HG03196 (cell line): ENCODE results near the gene VPS52.
A peak's percentile ranks its signal among the peaks of the same experiment; 100 is the strongest.

Experiments
- ATAC-seq: cut with Tn5 transposase; IDR thresholded peaks from one replicate; pipeline ENCODE4 v1.9.1; 2021; ENCODE audit not compliant: unreplicated experiment

The VPS52 gene

DNA sequence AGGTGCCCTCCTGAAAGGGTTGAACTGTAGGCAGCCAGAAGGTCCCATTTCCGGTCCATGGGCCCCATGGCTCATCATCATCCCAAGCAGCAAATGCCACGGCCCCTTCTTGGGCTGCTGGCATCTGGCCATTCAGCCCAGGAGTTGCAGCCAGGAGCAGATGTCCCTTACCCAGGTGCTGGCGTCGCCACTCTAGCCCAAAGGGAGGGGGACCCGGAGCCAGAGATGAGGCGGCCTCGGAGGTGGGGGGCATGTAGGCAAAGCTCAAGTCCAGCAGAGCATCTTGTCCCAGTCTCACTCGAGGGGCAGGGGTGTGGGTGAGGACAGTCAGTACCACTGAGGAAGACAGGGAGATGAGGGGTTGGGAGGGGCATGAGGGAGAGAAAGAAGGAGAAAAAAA lies 33.4 kb upstream of the VPS52 start:
- no peak for ATAC-seq

- ATAC-seq = no peak
Measured at GRCh38 chr6:33304216-33304615, 32.5 kb upstream of the VPS52 start.

DNA sequence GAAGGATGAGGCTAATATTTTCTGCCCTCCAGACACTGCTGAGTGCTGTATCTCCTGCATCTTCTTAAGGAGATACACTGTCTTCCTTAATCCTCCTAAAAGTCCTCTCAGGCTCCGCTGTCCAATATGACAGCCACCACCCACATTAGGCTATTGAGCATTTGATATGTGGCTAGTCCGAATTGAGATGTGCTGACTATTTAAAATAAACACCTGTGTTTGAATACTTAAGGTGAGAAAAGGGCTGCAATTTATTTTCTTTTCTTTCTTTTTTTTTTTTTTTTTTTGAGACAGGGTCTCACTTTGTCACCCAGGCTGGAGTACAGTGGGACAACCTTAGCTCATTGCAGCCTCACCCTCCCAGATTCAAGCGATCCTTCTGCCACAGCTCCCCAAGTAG lies 30.2 kb upstream of the VPS52 start:
- no peak for ATAC-seq

GRCh38 chr6:33299237-33299944 lies 27.7 kb upstream of the VPS52 start:
- ATAC-seq = peak; percentile 71

GRCh38 chr6:33298773-33299236 lies 27.1 kb upstream of the VPS52 start, which contains the start of gene RGL2:
TSS of gene RGL2 (minus strand) at chr6:33298942. CDS start at chr6:33298610, 332 bp downstream.
- peak; percentile 28 for ATAC-seq

DNA sequence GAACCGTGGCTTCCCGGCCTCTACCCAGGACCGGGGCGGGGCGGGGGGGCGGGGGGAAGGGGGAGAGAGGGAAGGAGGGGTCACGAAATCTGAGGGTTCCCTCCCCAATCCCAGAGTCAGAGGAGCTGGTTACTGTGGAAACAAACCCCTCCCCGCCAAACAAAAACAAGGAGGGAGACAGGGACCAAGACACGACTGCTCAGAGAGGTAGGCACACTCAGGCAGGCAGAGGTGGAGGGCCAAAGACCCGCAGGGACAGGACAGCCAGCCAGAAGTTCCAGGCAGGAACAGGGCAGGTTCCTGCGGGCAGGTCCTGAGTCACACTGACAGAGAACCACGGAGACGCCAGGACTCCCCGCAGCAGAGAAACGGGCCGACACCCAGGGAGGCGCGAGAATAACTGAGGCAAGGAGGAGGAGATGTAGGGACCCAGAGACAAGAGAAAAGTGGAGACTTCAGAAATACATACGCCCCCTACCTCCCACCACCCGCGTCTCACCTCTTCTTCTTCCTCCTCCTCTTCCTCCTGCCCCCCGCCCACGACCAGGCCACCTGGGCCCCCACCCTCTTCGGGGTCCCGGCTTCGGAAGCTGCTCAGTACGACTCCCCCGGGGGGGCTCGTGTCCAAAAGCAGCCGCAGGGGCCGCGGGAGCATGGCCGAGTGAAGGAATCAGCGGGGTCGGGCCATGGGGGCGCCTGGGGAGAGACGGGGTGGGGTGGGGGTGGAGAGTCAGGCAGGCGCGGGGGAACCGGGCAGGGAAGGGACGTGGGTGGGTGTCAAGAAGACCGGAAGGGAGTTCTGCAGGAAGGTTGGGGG lies 26.5 kb upstream of the VPS52 start:
- no peak for ATAC-seq

DNA sequence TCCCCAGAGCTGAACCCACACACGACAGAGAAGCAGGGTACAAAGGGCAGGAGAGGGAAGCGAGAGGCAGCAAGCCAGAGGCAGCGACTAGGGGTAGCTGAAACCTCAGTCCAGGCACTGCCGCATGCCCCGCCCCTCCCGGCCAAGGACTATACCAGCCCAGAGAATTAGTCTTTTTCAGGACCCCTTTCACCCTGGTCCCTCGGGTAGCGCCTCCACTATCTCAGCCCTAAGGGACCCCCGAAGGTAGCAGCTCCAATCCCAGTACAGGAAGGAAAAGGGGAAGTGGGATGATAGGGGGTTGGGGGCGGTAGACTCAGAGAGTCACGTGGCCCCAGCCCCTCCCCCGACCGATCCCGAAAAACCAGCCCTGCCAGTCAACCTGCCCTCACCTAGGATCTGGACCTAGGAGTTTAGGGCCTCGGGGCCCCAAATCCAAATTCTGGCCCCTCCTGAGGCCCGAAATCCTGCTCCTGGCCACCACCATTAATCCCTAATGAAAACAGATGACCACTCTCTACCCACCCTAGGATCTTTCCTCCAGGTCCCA lies 25.8 kb upstream of the VPS52 start:
- ATAC-seq = no peak

GRCh38 chr6:33296797-33297405 lies 25.2 kb upstream of the VPS52 start:
- ATAC-seq = no peak

GRCh38 chr6:33295621-33296369 lies 24.1 kb upstream of the VPS52 start:
- no peak for ATAC-seq

- no peak for ATAC-seq
Measured at GRCh38 chr6:33294086-33294823, 22.6 kb upstream of the VPS52 start.

DNA sequence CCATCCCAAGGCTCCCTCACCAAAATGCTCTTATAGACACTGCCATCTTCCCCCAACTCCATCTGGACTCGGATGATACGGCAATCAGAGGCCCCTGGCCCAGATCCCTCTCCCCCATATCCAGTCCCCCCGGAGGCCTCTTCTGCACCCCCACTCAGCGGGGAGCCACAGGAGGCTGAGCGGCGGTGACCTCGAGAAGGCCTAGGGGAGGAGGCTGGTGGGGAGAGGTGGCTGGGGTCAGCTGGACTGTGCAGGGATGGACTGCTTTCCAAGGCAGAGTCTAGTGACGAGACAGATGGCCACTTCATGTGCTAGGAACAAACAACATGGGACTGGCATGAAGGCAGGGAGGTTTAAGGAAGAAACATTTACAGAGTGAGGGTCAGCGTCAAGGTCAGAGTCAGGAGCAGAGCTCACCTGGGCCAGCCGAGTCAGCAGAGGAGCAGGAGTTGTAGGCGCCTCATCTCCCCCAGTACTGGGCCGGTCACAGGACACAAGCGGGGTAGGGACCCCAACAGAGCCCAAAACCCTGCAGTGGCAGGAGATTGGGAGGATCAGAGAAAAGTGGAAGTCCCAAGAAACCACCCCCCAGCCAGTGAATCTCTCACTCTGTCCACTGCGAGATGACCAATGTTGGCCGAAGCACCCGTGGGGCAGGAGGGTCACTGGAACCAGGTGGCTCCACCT lies 21.5 kb upstream of the VPS52 start:
- ATAC-seq = no peak

DNA sequence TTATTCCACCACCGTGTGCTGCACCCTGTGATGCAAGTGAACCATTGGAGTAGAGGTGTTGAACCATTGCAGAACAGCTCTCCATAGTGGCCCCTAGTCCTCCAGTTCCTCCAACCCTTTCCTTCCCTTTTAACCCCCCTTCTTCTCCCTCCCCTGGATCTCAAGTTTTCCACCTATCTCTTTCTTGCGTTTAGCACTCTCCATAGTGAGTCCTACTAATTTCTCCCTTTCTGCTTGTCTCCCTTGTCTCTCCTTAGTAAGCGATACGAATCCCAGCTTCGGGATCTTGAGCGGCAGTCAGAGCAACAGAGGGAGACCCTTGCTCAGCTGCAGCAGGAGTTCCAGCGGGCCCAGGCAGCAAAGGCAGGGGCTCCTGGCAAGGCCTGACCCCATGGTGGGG lies 18.8 kb upstream of the VPS52 start:
- no peak for ATAC-seq

DNA sequence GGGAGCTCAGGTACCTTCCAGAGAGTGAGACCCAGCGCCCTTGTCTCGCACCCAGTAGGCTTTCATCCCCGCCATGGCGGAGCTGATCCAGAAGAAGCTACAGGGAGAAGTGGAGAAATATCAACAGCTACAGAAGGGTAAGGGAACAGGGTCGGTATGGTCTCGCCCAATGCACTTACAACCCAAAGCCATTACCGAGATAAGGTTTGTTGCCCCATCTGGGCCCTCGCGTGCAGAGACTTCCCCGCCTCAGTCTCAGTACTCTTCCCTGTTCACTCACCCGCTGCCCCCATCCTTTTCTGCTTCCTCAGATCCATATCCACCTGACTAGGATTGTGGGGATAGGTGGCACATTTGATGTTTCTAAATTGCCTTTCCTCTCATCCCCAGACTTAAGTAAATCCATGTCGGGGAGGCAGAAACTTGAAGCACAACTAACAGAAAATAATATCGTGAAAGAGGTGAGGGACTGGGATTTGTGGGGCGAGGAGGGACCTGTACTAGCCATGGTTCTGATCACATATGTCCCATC lies 18.2 kb upstream of the VPS52 start:
- no peak for ATAC-seq

GRCh38 chr6:33288921-33289783 lies 17.5 kb upstream of the VPS52 start, which contains the start of the genes PFDN6 and WDR46:
TSS of gene PFDN6 (plus strand) at chr6:33289601. CDS start at chr6:33289857, 256 bp downstream.
TSS of gene WDR46 (minus strand) at chr6:33289239. CDS start at chr6:33289170, 69 bp downstream.
- ATAC-seq = peak; percentile 79

GRCh38 chr6:33288141-33288920 lies 16.7 kb upstream of the VPS52 start:
- no peak for ATAC-seq

DNA sequence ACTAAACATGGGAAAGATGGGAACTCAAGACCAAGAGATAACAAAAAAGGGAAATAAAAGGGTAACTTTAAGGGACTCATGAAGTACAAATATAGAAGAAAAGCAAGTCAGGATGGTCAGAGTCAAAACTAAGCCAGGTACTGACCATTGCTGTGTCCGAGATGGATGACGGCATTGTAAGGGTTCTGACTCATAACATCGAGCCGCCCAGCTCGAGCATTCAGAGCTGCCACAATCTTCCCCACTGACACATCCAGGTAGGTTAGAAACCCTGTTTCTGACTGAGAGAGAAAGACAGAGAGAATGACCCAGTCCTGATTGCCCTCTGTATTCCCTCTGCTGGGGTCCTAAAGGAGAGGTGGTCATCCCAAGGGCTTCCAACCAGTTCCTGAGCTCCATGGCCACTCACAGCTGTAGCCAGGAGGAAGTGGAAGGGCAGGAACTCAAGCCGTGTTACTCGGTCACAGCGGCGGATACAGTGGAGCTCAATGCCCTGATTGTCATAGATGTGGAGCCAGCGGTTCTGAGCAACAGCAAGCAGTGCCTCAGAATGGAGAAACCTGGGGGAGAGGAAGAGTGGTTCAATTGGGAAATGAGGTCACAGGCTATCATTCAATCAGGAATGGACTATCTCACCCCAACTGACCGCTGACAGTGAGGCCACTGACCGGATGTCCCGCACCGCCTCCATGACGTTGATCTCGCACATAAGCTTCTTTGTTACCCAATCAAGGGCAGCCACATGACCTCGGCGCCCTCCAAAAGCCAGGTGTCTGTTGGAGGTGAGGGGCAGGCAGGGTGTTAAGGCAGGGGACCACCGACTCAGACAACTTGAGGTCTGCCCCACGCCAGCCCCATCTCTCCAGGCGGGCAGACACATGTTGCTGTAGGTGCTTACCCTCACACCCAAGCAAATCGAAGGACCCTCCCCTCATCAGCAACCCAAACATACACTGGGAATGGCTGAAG lies 15.6 kb upstream of the VPS52 start:
- no peak for ATAC-seq
